ENCODE measurements around the gene TMEM139.

DNA sequence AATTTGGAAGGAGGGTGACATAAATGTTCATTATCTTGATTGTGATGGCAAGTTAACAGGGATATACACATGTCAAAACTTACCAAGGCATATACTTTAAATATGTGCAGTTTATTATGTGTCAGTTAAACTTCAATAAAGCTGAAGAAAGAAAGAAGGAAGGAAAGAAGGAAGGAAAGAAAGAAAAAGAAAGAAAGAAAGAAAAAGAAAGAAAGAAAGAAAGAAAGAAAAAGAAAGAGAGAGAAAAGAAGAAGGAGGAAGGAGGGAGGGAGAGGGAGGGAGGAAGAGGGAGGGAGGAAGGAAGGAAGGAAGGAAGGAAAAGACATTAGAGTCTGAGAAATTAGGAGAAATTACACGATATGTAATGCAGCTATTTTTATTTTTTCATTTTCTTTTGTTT is 37.4 kb upstream of the TMEM139 start:
- TF ChIP-seq POLR2A (IDR thresholded peaks at IDR 0.05), result no peak
- TF ChIP-seq, protein P1, sequence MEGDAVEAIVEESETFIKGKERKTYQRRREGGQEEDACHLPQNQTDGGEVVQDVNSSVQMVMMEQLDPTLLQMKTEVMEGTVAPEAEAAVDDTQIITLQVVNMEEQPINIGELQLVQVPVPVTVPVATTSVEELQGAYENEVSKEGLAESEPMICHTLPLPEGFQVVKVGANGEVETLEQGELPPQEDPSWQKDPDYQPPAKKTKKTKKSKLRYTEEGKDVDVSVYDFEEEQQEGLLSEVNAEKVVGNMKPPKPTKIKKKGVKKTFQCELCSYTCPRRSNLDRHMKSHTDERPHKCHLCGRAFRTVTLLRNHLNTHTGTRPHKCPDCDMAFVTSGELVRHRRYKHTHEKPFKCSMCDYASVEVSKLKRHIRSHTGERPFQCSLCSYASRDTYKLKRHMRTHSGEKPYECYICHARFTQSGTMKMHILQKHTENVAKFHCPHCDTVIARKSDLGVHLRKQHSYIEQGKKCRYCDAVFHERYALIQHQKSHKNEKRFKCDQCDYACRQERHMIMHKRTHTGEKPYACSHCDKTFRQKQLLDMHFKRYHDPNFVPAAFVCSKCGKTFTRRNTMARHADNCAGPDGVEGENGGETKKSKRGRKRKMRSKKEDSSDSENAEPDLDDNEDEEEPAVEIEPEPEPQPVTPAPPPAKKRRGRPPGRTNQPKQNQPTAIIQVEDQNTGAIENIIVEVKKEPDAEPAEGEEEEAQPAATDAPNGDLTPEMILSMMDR (IDR thresholded peaks at IDR 0.05), result no peak

Data from tibial nerve (tissue), 3 donors.